GM18526 (cell line): Measurements from ENCODE around the gene AKT1S1.

Experiments used
- POLR2A ChIP-seq: IDR thresholded peaks from 3 replicates; pipeline ENCODE4 v1.6.1; 2011; ENCODE audit not compliant: insufficient read length; ENCODE audit errors: extremely low read depth

Gene AKT1S1

GRCh38 chr19:49890349-49891311 is 13.5 kb upstream of the AKT1S1 start:
- TF ChIP-seq POLR2A: peak; percentile 13

- TF ChIP-seq POLR2A: no peak
These were observed 12.7 kb upstream of the AKT1S1 start for GRCh38 chr19:49889687-49890348.

GRCh38 chr19:49889038-49889686 is 12.0 kb upstream of the AKT1S1 start:
- no peak for TF ChIP-seq POLR2A

- TF ChIP-seq POLR2A: no peak
These were observed 11.3 kb upstream of the AKT1S1 start for GRCh38 chr19:49888510-49888824.

- no peak for TF ChIP-seq POLR2A
These were observed 10.7 kb upstream of the AKT1S1 start for GRCh38 chr19:49887665-49888509.

- peak; percentile 11 for TF ChIP-seq POLR2A
These were observed 10.0 kb upstream of the AKT1S1 start for GRCh38 chr19:49887037-49887664.

GRCh38 chr19:49884760-49885159 is 7.6 kb upstream of the AKT1S1 start:
- TF ChIP-seq POLR2A: no peak

GRCh38 chr19:49884109-49884508 is 7.0 kb upstream of the AKT1S1 start:
- no peak for TF ChIP-seq POLR2A

- no peak for TF ChIP-seq POLR2A
These were observed 5.9 kb upstream of the AKT1S1 start for GRCh38 chr19:49883094-49883493.

- TF ChIP-seq POLR2A: no peak
These were observed 5.5 kb upstream of the AKT1S1 start for GRCh38 chr19:49882643-49883042.

GRCh38 chr19:49881672-49882394 is 4.7 kb upstream of the AKT1S1 start:
- no peak for TF ChIP-seq POLR2A

- no peak for TF ChIP-seq POLR2A
These were observed 4.0 kb upstream of the AKT1S1 start for GRCh38 chr19:49881186-49881585.

- TF ChIP-seq POLR2A: no peak
These were observed 3.2 kb upstream of the AKT1S1 start for GRCh38 chr19:49880162-49880869.
